H9 (cell line): ENCODE data around the gene PRPF18. TPM values are rescaled to one million over a fixed set of nuclear protein-coding genes. Genes with fewer than 3 reads are reported as not detected.

Experiments used
- DNase-seq: peaks from one replicate; pipeline ENCODE4 v3.0.0-alpha.2; 2017
- H2AFZ ChIP-seq: one replicate; pipeline ENCODE4 v1.6.1; 2013; ENCODE audit warnings: mild to moderate bottlenecking, low read length, control low read depth, moderate library complexity
- H2AK5ac ChIP-seq: 2 replicates; pipeline ENCODE4 v1.6.1; 2013; ENCODE audit warnings: low read length, control low read depth, mixed read lengths; ENCODE audit not compliant: insufficient read length
- H2BK120ac ChIP-seq: one replicate; pipeline ENCODE4 v1.6.1; 2013; ENCODE audit warnings: low read depth, mild to moderate bottlenecking, low read length, control low read depth, inconsistent platforms; ENCODE audit not compliant: poor library complexity, severe bottlenecking
- H2BK12ac ChIP-seq: 2 replicates; pipeline ENCODE4 v1.6.1; 2013; ENCODE audit warnings: low read length, control low read depth, mixed read lengths, low read depth; ENCODE audit not compliant: insufficient read length
- H2BK15ac ChIP-seq: 2 replicates; pipeline ENCODE4 v1.6.1; 2013; ENCODE audit warnings: low read depth, low read length, control low read depth
- H2BK20ac ChIP-seq: one replicate; pipeline ENCODE4 v1.6.1; 2013; ENCODE audit warnings: low read depth, mild to moderate bottlenecking, low read length, control low read depth, inconsistent platforms; ENCODE audit not compliant: poor library complexity, severe bottlenecking
- H2BK5ac ChIP-seq: 2 replicates; pipeline ENCODE4 v1.6.1; 2013; ENCODE audit warnings: low read length, control low read depth, mixed read lengths; ENCODE audit not compliant: insufficient read length
- H3K14ac ChIP-seq: 2 replicates; pipeline ENCODE4 v1.6.1; 2013; ENCODE audit warnings: low read length, control low read depth; ENCODE audit not compliant: insufficient read depth
- H3K18ac ChIP-seq: 2 replicates; pipeline ENCODE4 v1.6.1; 2013; ENCODE audit warnings: low read depth, mild to moderate bottlenecking, mixed read lengths, low read length, control low read depth; ENCODE audit not compliant: insufficient read length
- H3K23ac ChIP-seq: 2 replicates; pipeline ENCODE4 v1.6.1; 2013; ENCODE audit warnings: low read length, control low read depth, mixed read lengths, low read depth; ENCODE audit not compliant: insufficient read length
- H3K23me2 ChIP-seq: 2 replicates; pipeline ENCODE4 v1.6.1; 2013; ENCODE audit warnings: low read depth, mild to moderate bottlenecking, mixed read lengths, low read length, control low read depth; ENCODE audit not compliant: insufficient read length, poor library complexity, severe bottlenecking
- H3K27ac ChIP-seq: 2 replicates; pipeline ENCODE4 v1.5.1; 2013; ENCODE audit warnings: low read length, control low read depth, mixed read lengths, low read depth; ENCODE audit not compliant: insufficient read length
- H3K27me3 ChIP-seq: 2 replicates; pipeline ENCODE4 v1.6.1; 2013; ENCODE audit warnings: low read length, control low read depth, inconsistent platforms; ENCODE audit not compliant: insufficient read depth
- H3K4ac ChIP-seq: 2 replicates; pipeline ENCODE4 v1.6.1; 2013; ENCODE audit warnings: low read depth, mild to moderate bottlenecking, control low read depth, inconsistent platforms, low read length, moderate library complexity
- H3K4me1 ChIP-seq: 2 replicates; pipeline ENCODE4 v1.6.1; 2013; ENCODE audit warnings: low read length, control low read depth, inconsistent platforms; ENCODE audit not compliant: insufficient read depth
- H3K4me2 ChIP-seq: 2 replicates; pipeline ENCODE4 v1.6.1; 2013; ENCODE audit warnings: low read length, control low read depth, mixed read lengths; ENCODE audit not compliant: insufficient read length, insufficient read depth
- H3K56ac ChIP-seq: 2 replicates; pipeline ENCODE4 v1.6.1; 2013; ENCODE audit warnings: low read depth, mild to moderate bottlenecking, mixed read lengths, low read length, control low read depth; ENCODE audit not compliant: insufficient read length
- H3K79me1 ChIP-seq: 2 replicates; pipeline ENCODE4 v1.6.1; 2013; ENCODE audit warnings: low read depth, mild to moderate bottlenecking, moderate library complexity, low read length, control low read depth, inconsistent platforms; ENCODE audit not compliant: insufficient read depth, poor library complexity, severe bottlenecking
- H3K79me2 ChIP-seq: 2 replicates; pipeline ENCODE4 v1.6.1; 2013; ENCODE audit warnings: low read length, control low read depth, inconsistent platforms; ENCODE audit not compliant: insufficient read depth
- H3K9ac ChIP-seq: 2 replicates; pipeline ENCODE4 v1.6.1; 2013; ENCODE audit warnings: low read length, control low read depth, mixed read lengths; ENCODE audit not compliant: insufficient read length; ENCODE audit errors: extremely low read depth
- H3K9me3 ChIP-seq: one replicate; pipeline ENCODE4 v1.6.1; 2013; ENCODE audit warnings: low read depth, low read length, inconsistent platforms; ENCODE audit not compliant: control insufficient read depth
- H3T11ph ChIP-seq: one replicate; pipeline ENCODE4 v1.6.1; 2013; ENCODE audit warnings: mild to moderate bottlenecking, low read length, control low read depth, inconsistent platforms
- H4K20me1 ChIP-seq: one replicate; pipeline ENCODE4 v1.6.1; 2013; ENCODE audit not compliant: control insufficient read depth, insufficient read length, insufficient read depth
- H4K5ac ChIP-seq: 2 replicates; pipeline ENCODE4 v1.6.1; 2013; ENCODE audit warnings: low read depth, mild to moderate bottlenecking, mixed read lengths, low read length, control low read depth; ENCODE audit not compliant: insufficient read length
- H4K8ac ChIP-seq: replicated peaks from 2 replicates; pipeline ENCODE4 v1.6.1; 2013; ENCODE audit warnings: low read length, control low read depth, mixed read lengths, low read depth; ENCODE audit not compliant: insufficient read length
- H4K91ac ChIP-seq: 2 replicates; pipeline ENCODE4 v1.6.1; 2013; ENCODE audit warnings: low read depth, mild to moderate bottlenecking, moderate library complexity, mixed read lengths, low read length, control low read depth; ENCODE audit not compliant: insufficient read length
- H3K27ac Mint-ChIP-seq, 3 experiments: 2 replicates in 2 of 3; 3 replicates in 1 of 3; pipeline ENCODE4 v1.8.0; 2020 to 2021; ENCODE audit warnings: mixed read lengths in 3 of 3, mild to moderate bottlenecking in 1 of 3, moderate library complexity in 1 of 3
- H3K27me3 Mint-ChIP-seq: 2 replicates; pipeline ENCODE4 v1.8.0; 2021; ENCODE audit warnings: low read depth, mild to moderate bottlenecking, moderate library complexity, mixed read lengths
- H3K36me3 Mint-ChIP-seq, 3 experiments: 2 replicates in 2 of 3; 3 replicates in 1 of 3; pipeline ENCODE4 v1.8.0; 2020 to 2021; ENCODE audit warnings: low read depth in 3 of 3, mixed read lengths in 3 of 3; ENCODE audit not compliant: insufficient read depth in 1 of 3
- H3K4me1 Mint-ChIP-seq, 2 experiments: 2 replicates each; pipeline ENCODE4 v1.8.0; 2020; ENCODE audit warnings: mixed read lengths in 2 of 2
- H3K4me3 Mint-ChIP-seq, 2 experiments: 2 replicates in 1 of 2; 3 replicates in 1 of 2; pipeline ENCODE4 v1.8.0; 2020 to 2021; ENCODE audit warnings: mild to moderate bottlenecking in 2 of 2, mixed read lengths in 2 of 2, moderate library complexity in 1 of 2
- H3K9me3 Mint-ChIP-seq, 2 experiments: 2 replicates in 1 of 2; 3 replicates in 1 of 2; pipeline ENCODE4 v1.8.0; 2020; ENCODE audit warnings: mild to moderate bottlenecking in 2 of 2, mixed read lengths in 2 of 2, moderate library complexity in 1 of 2
- WGBS: extraction: QIAGEN DNeasy Blood & Tissue Kit; methylation state at CpG from one replicate; pipeline ENCODE4 v1.1.7; 2013; ENCODE audit warnings: missing lambda C conversion rate, low lambda C conversion rate, mixed read lengths; ENCODE audit not compliant: insufficient read length; ENCODE audit errors: extremely low coverage; 5-methylcytosine and 5-hydroxymethylcytosine counted together
- total RNA-seq: library from RNA; stranded (reverse); gene quantifications from 2 replicates; pipeline ENCODE4 v1.2.1, GENCODE V29; 2021
- TF ChIP-seq, protein P1 (sequence below): fragments of 200-600 bp; sonication (generic); conservative IDR thresholded peaks from 3 replicates; pipeline ENCODE4 v1.8.0; 2021; ENCODE audit warnings: antibody characterized with exemption, mild to moderate bottlenecking

The PRPF18 gene
- total RNA-seq, 1 experiment from 2014 or later = 17.1 TPM

DNA sequence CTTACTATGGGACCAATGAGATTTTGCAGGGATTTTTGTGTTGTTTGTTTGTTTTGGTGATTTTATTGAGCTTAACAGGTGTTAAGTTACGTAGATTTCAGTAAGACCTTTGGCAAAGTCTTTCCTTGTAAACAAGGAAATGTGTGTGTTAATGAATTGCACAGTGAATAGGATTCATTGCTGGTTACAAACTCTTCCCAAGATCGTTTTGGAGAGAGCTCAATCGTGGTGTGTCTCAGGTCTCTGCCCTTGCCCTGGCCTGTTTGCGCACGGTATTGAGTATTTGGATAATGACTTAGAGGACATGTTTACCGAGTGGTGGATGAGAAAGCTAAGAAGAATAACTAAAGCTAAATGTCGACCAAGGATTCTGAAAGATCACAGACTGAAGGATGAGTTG lies 41.9 kb downstream of the PRPF18 start:
- H2BK12ac ChIP-seq = no peak overlapping the region
- H2BK5ac ChIP-seq = no peak overlapping the region
- no peak overlapping the region for H3K18ac ChIP-seq
- H3K4ac ChIP-seq = no peak overlapping the region
- H3K23me2 ChIP-seq = no peaks in the 10 kb centered on the region
- H3K27ac Mint-ChIP-seq = peak overlapping the region in 2 of 3 experiments; percentile 17 to 39; a peak in 4 of 7 replicates
- H4K20me1 ChIP-seq = no peaks in the 10 kb centered on the region
- H4K91ac ChIP-seq = no peak overlapping the region
- no peak overlapping the region for H3K9ac ChIP-seq
- H2AFZ ChIP-seq = no peak overlapping the region
- no CpG with 5 or more reads among the region's 7 CpGs for WGBS
- H4K5ac ChIP-seq = no peak overlapping the region
- H3K79me1 ChIP-seq = no peaks in the 10 kb centered on the region
- no peak overlapping the region for H3T11ph ChIP-seq
- no peaks in the 10 kb centered on the region for H3K9me3 ChIP-seq
- H3K79me2 ChIP-seq = no peaks in the 10 kb centered on the region
- no peak overlapping the region for H3K14ac ChIP-seq
- TF ChIP-seq, protein P1, sequence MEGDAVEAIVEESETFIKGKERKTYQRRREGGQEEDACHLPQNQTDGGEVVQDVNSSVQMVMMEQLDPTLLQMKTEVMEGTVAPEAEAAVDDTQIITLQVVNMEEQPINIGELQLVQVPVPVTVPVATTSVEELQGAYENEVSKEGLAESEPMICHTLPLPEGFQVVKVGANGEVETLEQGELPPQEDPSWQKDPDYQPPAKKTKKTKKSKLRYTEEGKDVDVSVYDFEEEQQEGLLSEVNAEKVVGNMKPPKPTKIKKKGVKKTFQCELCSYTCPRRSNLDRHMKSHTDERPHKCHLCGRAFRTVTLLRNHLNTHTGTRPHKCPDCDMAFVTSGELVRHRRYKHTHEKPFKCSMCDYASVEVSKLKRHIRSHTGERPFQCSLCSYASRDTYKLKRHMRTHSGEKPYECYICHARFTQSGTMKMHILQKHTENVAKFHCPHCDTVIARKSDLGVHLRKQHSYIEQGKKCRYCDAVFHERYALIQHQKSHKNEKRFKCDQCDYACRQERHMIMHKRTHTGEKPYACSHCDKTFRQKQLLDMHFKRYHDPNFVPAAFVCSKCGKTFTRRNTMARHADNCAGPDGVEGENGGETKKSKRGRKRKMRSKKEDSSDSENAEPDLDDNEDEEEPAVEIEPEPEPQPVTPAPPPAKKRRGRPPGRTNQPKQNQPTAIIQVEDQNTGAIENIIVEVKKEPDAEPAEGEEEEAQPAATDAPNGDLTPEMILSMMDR = no peak
- peaks cover 0 to 6% (median 0%) of the 10 kb centered on the region in 3 experiments; a peak in 1 of 7 replicates for H3K36me3 Mint-ChIP-seq
- H3K4me2 ChIP-seq = no peak overlapping the region
- no peak overlapping the region for H2AK5ac ChIP-seq
- no peaks in the 10 kb centered on the region for H3K27me3 ChIP-seq
- peaks cover 5% of the 10 kb centered on the region for H3K4me1 ChIP-seq
- H2BK20ac ChIP-seq = peak overlapping the region; percentile 27
- no peak overlapping the region for H4K8ac ChIP-seq
- H2BK15ac ChIP-seq = no peak overlapping the region
- H3K9me3 Mint-ChIP-seq = no peaks in the 10 kb centered on the region
- H3K23ac ChIP-seq = no peak overlapping the region
- no peak overlapping the region for H3K27ac ChIP-seq
- H2BK120ac ChIP-seq = no peak overlapping the region
- H3K4me1 Mint-ChIP-seq = peaks cover 6 to 15% of the 10 kb centered on the region in 2 experiments; a peak in 3 of 4 replicates
- DNase-seq = no peak
- no peak overlapping the region for H3K4me3 Mint-ChIP-seq
- no peaks in the 10 kb centered on the region for H3K27me3 Mint-ChIP-seq
- no peak overlapping the region for H3K56ac ChIP-seq
